Right lobe of liver (tissue), 6 donors: Measurements from ENCODE around the gene ESR2. TPM values are rescaled to one million over a fixed set of nuclear protein-coding genes. Genes with fewer than 3 reads are reported as not detected.

Experiments used
- ATAC-seq, 4 donors: fragments of 200-7000 bp; cut with Tn5 transposase; one replicate each; pipeline ENCODE4 v1.9.1; 2020; ENCODE audit warnings: mild to moderate bottlenecking in 4 of 4, moderate library complexity in 4 of 4
- DNase-seq, 3 donors: peaks; one replicate each; pipeline ENCODE4 v3.0.0-alpha.2; 2020
- H3K27ac ChIP-seq, 3 donors: fragments of 200-600 bp; one replicate each; pipeline ENCODE4 v1.8.0; 2022
- H3K27me3 ChIP-seq, 2 donors: fragments of 200-600 bp; one replicate each; pipeline ENCODE4 v1.8.0; 2022
- H3K36me3 ChIP-seq, 4 donors: fragments of 200-600 bp; sonication (generic) in 1 of 4; one replicate each; pipeline versions ENCODE4 v1.5.1 to v1.8.0; 2017 to 2022; ENCODE audit warnings: control low read depth in 1 of 4
- H3K4me1 ChIP-seq, 4 donors: fragments of 200-600 bp; sonication (generic) in 1 of 4; one replicate each; pipeline versions ENCODE4 v1.5.1 to v1.8.0; 2017 to 2022; ENCODE audit warnings: control low read depth in 1 of 4
- H3K4me3 ChIP-seq, 3 donors: fragments of 200-600 bp; one replicate each; pipeline ENCODE4 v1.8.0; 2022
- H3K9me3 ChIP-seq, 4 donors: fragments of 200-600 bp; sonication (generic) in 1 of 4; one replicate each; pipeline versions ENCODE4 v1.5.1 to v1.8.0; 2017 to 2022; ENCODE audit warnings: control low read depth in 1 of 4
- CTCF ChIP-seq, 4 donors: fragments of 200-600 bp in 3 of 4; fragments of 450-650 bp in 1 of 4; IDR thresholded peaks; one replicate each; pipeline versions ENCODE4 v1.5.1 to v1.8.0; 2016 to 2022; ENCODE audit warnings: antibody characterized with exemption in 4 of 4, mild to moderate bottlenecking in 2 of 4
- POLR2A ChIP-seq: fragments of 450-650 bp; IDR thresholded peaks from one replicate; pipeline ENCODE4 v1.6.1; 2017; ENCODE audit warnings: antibody characterized with exemption, mild to moderate bottlenecking
- WGBS: methylation state at CpG from one replicate; pipeline ENCODE4 v1.1.6; 2018; ENCODE audit warnings: low coverage, low lambda C conversion rate; ENCODE audit not compliant: insufficient coverage; ENCODE audit errors: missing lambda C conversion rate; 5-methylcytosine and 5-hydroxymethylcytosine counted together
- intact Hi-C, 2 donors: fragments of 100-400 bp; cut with DNase I; formaldehyde crosslinking; loops; one replicate each; pipeline versions ENCODE4 v1.11.2 to v1.14.1; 2022
- long read RNA-seq: library from polyadenylated mRNA; unstranded; transcript quantifications from one replicate; pipeline ENCODE4 v2.0.0, GENCODE V29; 2019
- total RNA-seq, 6 experiments: library from RNA; depleted of rRNA in 2 of 6; stranded (reverse); fragments of >200 nt in 2 of 6; fragmentation: NEBNext Ultra II Directional in 3 of 6; extraction: Animal tissue kit (Norgen Biotek cat#: 25700) in 3 of 6; gene quantifications; one replicate each; pipeline versions ENCODE4 v1.1.0 to v1.2.4, GENCODE V29; 2016 to 2023
- donor health status: DM: no; HTN: yes; CAD: no.
- donor health status: DM: no; HTN: no; CAD: no.
- donor health status: DM: no; HTN: no; CAD: no.
- donor health status: DM: no; HTN: yes; CAD: no.
- donor health status: DM: no; HTN: yes; CAD: no.

ESR2 gene
- under 1 TPM in 1 of 6 experiments, not detected in 5; 0.04 TPM for total RNA-seq
- long read RNA-seq, result 0 reads

- TF ChIP-seq POLR2A, result no peak
- TF ChIP-seq CTCF (IDR thresholded peaks at IDR 0.05), result no peak
- peaks cover 0 to 10% of the 10 kb centered on the region in 2 donors for H3K27me3 ChIP-seq
- peaks cover 0 to 13% (median 6%) of the 10 kb centered on the region in 4 donors for H3K4me1 ChIP-seq
- no peaks in the 10 kb centered on the region for H3K36me3 ChIP-seq
- H3K9me3 ChIP-seq, result no peaks in the 10 kb centered on the region
- H3K4me3 ChIP-seq, result peak within 1 kb of the TSS; percentile 31 to 45 (median 37)
- intact Hi-C loops, result loop anchor here in 1 of 2 donors (10.0 kb wide), 1 partner anchor 489 kb away; no protein-coding TSS in a partner anchor
- 3% methylated on average over 31 of the region's 49 CpGs for WGBS
- ATAC-seq, result peak; percentile 49 to 68 (median 56)
- peak in 2 of 3 donors; percentile 18 to 57 for DNase-seq
- H3K27ac ChIP-seq, result no peak within 1 kb of the TSS
Observed at GRCh38 chr14:64293976-64294671, at the start of gene ESR2. Gene ESR2 (minus strand): TSS chr14:64294371. CDS start chr14:64282985, 11,386 bp downstream.

- no peaks in the 10 kb centered on the region for H3K27me3 ChIP-seq
- no peaks in the 10 kb centered on the region for H3K4me1 ChIP-seq
- WGBS, result 95% methylated on average over 8 of the region's 8 CpGs
- intact Hi-C loops, result no loop called here
- no peaks in the 10 kb centered on the region for H3K36me3 ChIP-seq
- no peak for DNase-seq
- TF ChIP-seq CTCF (IDR thresholded peaks at IDR 0.05) (no peak), POLR2A (no peak)
- H3K9me3 ChIP-seq, result no peaks in the 10 kb centered on the region
- no peak overlapping the region for H3K4me3 ChIP-seq
- H3K27ac ChIP-seq, result no peak overlapping the region
- no peak for ATAC-seq
Observed at GRCh38 chr14:64340560-64341196, 46.5 kb upstream of the ESR2 start.

- Histone ChIP-seq H3K9me3 (no peaks in the 10 kb centered on the region), H3K27me3 (no peaks in the 10 kb centered on the region), H3K4me1 (no peaks in the 10 kb centered on the region), H3K27ac (peak overlapping the region; percentile 27 to 39 (median 35)), H3K4me3 (peak overlapping the region; percentile 52 to 68 (median 63)), H3K36me3 (no peaks in the 10 kb centered on the region)
- DNase-seq (peak; percentile 86 to 91 (median 88)), ATAC-seq (peak; percentile 88 to 95 (median 94))
- intact Hi-C loops, result no loop called here
- WGBS, result 0% methylated on average over 21 of the region's 49 CpGs
- TF ChIP-seq CTCF (IDR thresholded peaks at IDR 0.05) (no peak), POLR2A (peak; percentile 36)
Observed at GRCh38 chr14:64338616-64339316, 44.6 kb upstream of the ESR2 start.

- peak; percentile 74 to 80 (median 79) for ATAC-seq
- Histone ChIP-seq H3K4me1 (no peaks in the 10 kb centered on the region), H3K4me3 (peak overlapping the region; percentile 52 to 68 (median 63)), H3K36me3 (no peaks in the 10 kb centered on the region), H3K27ac (peak overlapping the region; percentile 11 to 47 (median 39)), H3K27me3 (no peaks in the 10 kb centered on the region), H3K9me3 (no peaks in the 10 kb centered on the region)
- TF ChIP-seq CTCF (IDR thresholded peaks at IDR 0.05) (no peak), POLR2A (no peak)
- intact Hi-C loops, result no loop called here
- WGBS, result 20% methylated on average over 5 of the region's 49 CpGs
- DNase-seq, result peak in 1 of 3 donors; percentile 28
Observed at GRCh38 chr14:64337888-64338615, 43.9 kb upstream of the ESR2 start.
